T47D (cell line): ENCODE data around the gene RNF113A.
"Not testable (repeated sequence)": the region's sequence is repeated elsewhere in the genome, so short reads cannot be mapped to it uniquely, and the experiment has no call there.

Experiments
- DNase-seq, 2 experiments: peaks; one replicate each; pipeline versions ENCODE4 v3.0.0 to v3.0.0-alpha.2; 2011 to 2012; ENCODE audit warnings: low read depth in 1 of 2, low spot score in 1 of 2
- JUND ChIP-seq: IDR thresholded peaks from 2 replicates; pipeline ENCODE4 v1.6.1; 2012; ENCODE audit warnings: low read depth
- in situ Hi-C: cut with HindIII; loops from 2 replicates; pipeline ENCODE4 v1.10.0; 2016; ENCODE audit warnings: low sequenced_read_pairs, low pct_unique_long_range_greater_than_20kb

The RNF113A gene

GRCh38 chrX:119871599-119872395 is at the start of gene RNF113A, which contains the start of gene NDUFA1:
Gene RNF113A, minus strand, starts transcription at chrX:119871733. Its CDS starts 120 bp downstream, at chrX:119871613.
Gene NDUFA1, plus strand, starts transcription at chrX:119871832. Its CDS starts 80 bp downstream, at chrX:119871912.
- peak; percentile 25 to 83 for DNase-seq
- in situ Hi-C loops: no loop called here
- TF ChIP-seq JUND: no peak

- no peak for DNase-seq
- in situ Hi-C loops: no loop called here
- TF ChIP-seq JUND: no peak
These were observed 48.5 kb upstream of the RNF113A start for GRCh38 chrX:119919835-119920585.

- no peak for DNase-seq
- no peak for TF ChIP-seq JUND
- in situ Hi-C loops: no loop called here
These were observed 46.3 kb upstream of the RNF113A start for GRCh38 chrX:119917877-119918276.

- no peak for TF ChIP-seq JUND
- in situ Hi-C loops: no loop called here
- DNase-seq: no peak
These were observed 44.8 kb upstream of the RNF113A start for GRCh38 chrX:119916310-119916709.

- no peak for TF ChIP-seq JUND
- in situ Hi-C loops: no loop called here
- no peak for DNase-seq
These were observed 29.4 kb upstream of the RNF113A start for GRCh38 chrX:119900976-119901375.

- in situ Hi-C loops: no loop called here
- no peak for DNase-seq
- no peak for TF ChIP-seq JUND
These were observed 27.6 kb upstream of the RNF113A start for GRCh38 chrX:119899125-119899524.

GRCh38 chrX:119895843-119896326 is 24.4 kb upstream of the RNF113A start, which contains the start of gene AKAP14:
Gene AKAP14, plus strand, starts transcription at chrX:119895893. Its CDS starts 7,331 bp downstream, at chrX:119903224.
- DNase-seq: peak in 1 of 2 experiments; percentile 30
- no peak for TF ChIP-seq JUND
- in situ Hi-C loops: no loop called here

- in situ Hi-C loops: not testable (repeated sequence)
These were observed 20.6 kb upstream of the RNF113A start for GRCh38 chrX:119891961-119892692.

GRCh38 chrX:119890626-119891025 is 19.1 kb upstream of the RNF113A start:
- DNase-seq, in situ Hi-C loops: not testable (repeated sequence)

More at GRCh38 chrX:119891961-119892692, 20.6 kb upstream of the RNF113A start:
- not testable (repeated sequence) for DNase-seq

- TF ChIP-seq JUND: no peak
- peak in 1 of 2 experiments; percentile 69 for DNase-seq
- in situ Hi-C loops: no loop called here
These were observed 16.3 kb upstream of the RNF113A start for GRCh38 chrX:119887721-119888425.

- in situ Hi-C loops: no loop called here
- TF ChIP-seq JUND: no peak
- DNase-seq: peak in 1 of 2 experiments; percentile 43
These were observed 14.3 kb upstream of the RNF113A start for GRCh38 chrX:119885554-119886428.
